CD4-positive, CD25-positive, alpha-beta regulatory T cell (primary cell): ENCODE results near the gene POLD3. TPM values are rescaled to one million over a fixed set of nuclear protein-coding genes. Genes with fewer than 3 reads are reported as not detected.
"Not testable (repeated sequence)": the region's sequence is repeated elsewhere in the genome, so short reads cannot be mapped to it uniquely, and the experiment has no call there.

Experiments
- ATAC-seq, 2 donors: fragments of 150-1000 bp; cut with Tn5 transposase; one replicate each; pipeline ENCODE4 v1.10.0; 2021; ENCODE audit warnings: low read depth in 2 of 2, moderate number of reproducible peaks in 2 of 2, moderate library complexity in 1 of 2
- DNase-seq, 3 donors: peaks; one replicate each; pipeline versions ENCODE4 v3.0.0 to v3.0.0-alpha.2; 2012 to 2022; ENCODE audit warnings: mixed read lengths in 1 of 3
- H3K27ac ChIP-seq: one replicate; pipeline ENCODE4 v1.7.0; 2013; ENCODE audit warnings: mild to moderate bottlenecking, low read length; ENCODE audit not compliant: insufficient read depth, poor library complexity, severe bottlenecking
- H3K27me3 ChIP-seq: one replicate; pipeline ENCODE4 v1.7.0; 2013; ENCODE audit warnings: low read length; ENCODE audit not compliant: control insufficient read depth, insufficient read depth
- H3K36me3 ChIP-seq: one replicate; pipeline ENCODE4 v1.7.0; 2013; ENCODE audit warnings: mild to moderate bottlenecking, low read length, moderate library complexity; ENCODE audit not compliant: control insufficient read depth, insufficient read depth
- H3K4me1 ChIP-seq: 2 replicates; pipeline ENCODE4 v1.7.0; 2013; ENCODE audit warnings: mild to moderate bottlenecking, low read length; ENCODE audit not compliant: insufficient read depth, control insufficient read depth, poor library complexity, severe bottlenecking
- H3K4me3 ChIP-seq: one replicate; pipeline ENCODE4 v1.7.0; 2013; ENCODE audit warnings: low read depth, mild to moderate bottlenecking, low read length, moderate library complexity
- H3K9me3 ChIP-seq, 2 experiments: 1 replicate in 1 of 2; 2 replicates in 1 of 2; pipeline ENCODE4 v1.7.0; 2013; ENCODE audit warnings: low read length in 2 of 2, mild to moderate bottlenecking in 1 of 2, moderate library complexity in 1 of 2; ENCODE audit not compliant: control insufficient read depth in 2 of 2
- H3K27ac Mint-ChIP-seq, 3 donors: one replicate each; pipeline ENCODE4 v1.8.0; 2020 to 2022; ENCODE audit warnings: mild to moderate bottlenecking in 3 of 3, mixed read lengths in 3 of 3, moderate library complexity in 2 of 3
- H3K27me3 Mint-ChIP-seq: one replicate; pipeline ENCODE4 v1.8.0; 2022; ENCODE audit warnings: mild to moderate bottlenecking, mixed read lengths
- H3K36me3 Mint-ChIP-seq: one replicate; pipeline ENCODE4 v1.8.0; 2020; ENCODE audit warnings: mixed read lengths
- H3K4me1 Mint-ChIP-seq, 4 donors: one replicate each; pipeline ENCODE4 v1.8.0; 2020 to 2022; ENCODE audit warnings: mixed read lengths in 4 of 4, mild to moderate bottlenecking in 1 of 4
- H3K4me3 Mint-ChIP-seq, 4 donors: one replicate each; pipeline ENCODE4 v1.8.0; 2020 to 2022; ENCODE audit warnings: mild to moderate bottlenecking in 4 of 4, mixed read lengths in 4 of 4, moderate library complexity in 3 of 4
- H3K9me3 Mint-ChIP-seq, 7 donors: one replicate each; pipeline ENCODE4 v1.8.0; 2020 to 2022; ENCODE audit warnings: mixed read lengths in 7 of 7, mild to moderate bottlenecking in 3 of 7, moderate library complexity in 2 of 7
- polyA plus RNA-seq, 4 donors: library from polyadenylated mRNA; unstranded; fragments of 300-500 nt; fragmentation: Illumina TruSeq; gene quantifications; one replicate each; pipeline ENCODE4 v1.2.3, GENCODE V29; 2021
- total RNA-seq: library from RNA; stranded (reverse); gene quantifications from one replicate; pipeline ENCODE4 v1.2.3, GENCODE V29; 2022

Gene POLD3
- total and polyA plus RNA-seq, 5 donors from 2014 or later: 11.8 to 20.1 (median 17.8) TPM

GRCh38 chr11:74575999-74576398 is 16.4 kb upstream of the POLD3 start:
- Mint-ChIP-seq H3K27ac (no peak overlapping the region), H3K36me3 (no peaks in the 10 kb centered on the region), H3K4me3 (no peak overlapping the region), H3K4me1 (peaks cover 0 to 4% (median 2%) of the 10 kb centered on the region in 4 donors), H3K9me3 (no peaks in the 10 kb centered on the region), H3K27me3 (peaks cover 18% of the 10 kb centered on the region)
- no peak for ATAC-seq
- no peak overlapping the region for H3K4me3 ChIP-seq
- DNase-seq: no peak
- H3K9me3 ChIP-seq: no peaks in the 10 kb centered on the region
- no peaks in the 10 kb centered on the region for H3K36me3 ChIP-seq
- H3K27me3 ChIP-seq: no peaks in the 10 kb centered on the region
- H3K27ac ChIP-seq: no peak overlapping the region
- H3K4me1 ChIP-seq: no peaks in the 10 kb centered on the region

GRCh38 chr11:74577181-74577580 is 15.2 kb upstream of the POLD3 start:
- no peaks in the 10 kb centered on the region for H3K36me3 Mint-ChIP-seq
- Histone ChIP-seq H3K27me3 (no peaks in the 10 kb centered on the region), H3K36me3 (no peaks in the 10 kb centered on the region), H3K4me3 (no peak overlapping the region), H3K27ac (no peak overlapping the region), H3K4me1 (no peaks in the 10 kb centered on the region), H3K9me3 (no peaks in the 10 kb centered on the region)
- H3K4me1 Mint-ChIP-seq: peaks cover 0 to 8% (median 2%) of the 10 kb centered on the region in 4 donors
- peaks cover 11% of the 10 kb centered on the region for H3K27me3 Mint-ChIP-seq
- H3K9me3 Mint-ChIP-seq: no peaks in the 10 kb centered on the region
- ATAC-seq (no peak), DNase-seq (no peak)
- no peak overlapping the region for H3K27ac Mint-ChIP-seq
- H3K4me3 Mint-ChIP-seq: no peak overlapping the region

GRCh38 chr11:74577624-74578396 is 14.6 kb upstream of the POLD3 start:
- H3K9me3 Mint-ChIP-seq: no peaks in the 10 kb centered on the region
- no peaks in the 10 kb centered on the region for H3K9me3 ChIP-seq
- DNase-seq: no peak
- ATAC-seq: no peak
- H3K4me3 ChIP-seq: no peak overlapping the region
- H3K36me3 ChIP-seq: no peaks in the 10 kb centered on the region
- H3K4me1 Mint-ChIP-seq: peaks cover 0 to 8% (median 2%) of the 10 kb centered on the region in 4 donors
- no peak overlapping the region for H3K27ac Mint-ChIP-seq
- H3K27ac ChIP-seq: no peak overlapping the region
- H3K4me3 Mint-ChIP-seq: no peak overlapping the region
- H3K36me3 Mint-ChIP-seq: no peaks in the 10 kb centered on the region
- H3K27me3 ChIP-seq: no peaks in the 10 kb centered on the region
- H3K27me3 Mint-ChIP-seq: peaks cover 11% of the 10 kb centered on the region
- no peaks in the 10 kb centered on the region for H3K4me1 ChIP-seq

DNA sequence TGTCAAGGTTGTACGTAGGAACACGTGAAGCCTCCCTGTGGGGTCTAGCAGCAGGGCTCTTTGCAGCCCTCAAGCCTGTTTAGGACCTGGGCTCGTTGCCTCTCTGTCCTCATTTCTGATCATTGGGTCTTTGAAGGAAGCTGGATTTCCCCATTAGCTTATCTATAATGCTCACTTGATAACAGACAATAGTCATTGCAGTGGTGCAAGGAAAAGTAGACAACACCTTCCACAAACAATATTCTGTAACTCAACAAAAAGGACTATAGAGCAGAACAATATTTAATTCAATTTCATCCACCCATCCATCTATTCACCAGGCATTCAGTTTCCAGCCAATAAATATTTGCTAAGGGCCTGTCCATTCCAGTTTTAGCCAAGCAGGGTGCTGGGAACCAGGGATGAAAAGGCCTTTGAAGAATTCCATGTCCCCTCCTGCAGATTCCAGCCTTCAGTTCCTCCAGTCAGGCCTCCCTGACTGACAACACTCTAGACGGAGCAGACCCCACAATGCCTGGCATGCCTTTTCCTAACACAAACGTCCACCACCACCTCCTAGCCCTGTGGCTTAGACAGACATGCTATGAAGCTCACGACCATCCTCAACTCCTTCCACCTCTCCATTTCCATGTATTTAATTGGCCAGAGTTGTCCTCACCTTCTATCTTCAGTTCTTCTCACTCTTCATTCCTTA is 12.7 kb upstream of the POLD3 start:
- DNase-seq (no peak), ATAC-seq (no peak)
- Histone ChIP-seq H3K27ac (no peak overlapping the region), H3K9me3 (no peaks in the 10 kb centered on the region), H3K27me3 (no peaks in the 10 kb centered on the region), H3K36me3 (no peaks in the 10 kb centered on the region), H3K4me3 (no peak overlapping the region), H3K4me1 (no peaks in the 10 kb centered on the region)
- peaks cover 8% of the 10 kb centered on the region for H3K27me3 Mint-ChIP-seq
- H3K4me3 Mint-ChIP-seq: no peak overlapping the region
- peaks cover 0 to 8% (median 2%) of the 10 kb centered on the region in 4 donors for H3K4me1 Mint-ChIP-seq
- no peaks in the 10 kb centered on the region for H3K36me3 Mint-ChIP-seq
- no peaks in the 10 kb centered on the region for H3K9me3 Mint-ChIP-seq
- no peak overlapping the region for H3K27ac Mint-ChIP-seq

GRCh38 chr11:74581954-74582547 is 10.3 kb upstream of the POLD3 start:
- no peaks in the 10 kb centered on the region for H3K27me3 ChIP-seq
- no peaks in the 10 kb centered on the region for H3K4me1 ChIP-seq
- H3K36me3 ChIP-seq: no peaks in the 10 kb centered on the region
- H3K9me3 Mint-ChIP-seq: no peaks in the 10 kb centered on the region
- peak overlapping the region in 1 of 3 donors; percentile 52 for H3K27ac Mint-ChIP-seq
- H3K27me3 Mint-ChIP-seq: no peaks in the 10 kb centered on the region
- no peak for ATAC-seq
- no peak overlapping the region for H3K4me3 ChIP-seq
- H3K27ac ChIP-seq: no peak overlapping the region
- no peak for DNase-seq
- H3K36me3 Mint-ChIP-seq: no peaks in the 10 kb centered on the region
- H3K4me1 Mint-ChIP-seq: peaks cover 0 to 8% (median 2%) of the 10 kb centered on the region in 4 donors
- no peaks in the 10 kb centered on the region for H3K9me3 ChIP-seq
- no peak overlapping the region for H3K4me3 Mint-ChIP-seq

- no peaks in the 10 kb centered on the region for H3K27me3 Mint-ChIP-seq
- H3K36me3 Mint-ChIP-seq: no peaks in the 10 kb centered on the region
- DNase-seq: no peak
- peaks cover 0 to 8% (median 2%) of the 10 kb centered on the region in 4 donors for H3K4me1 Mint-ChIP-seq
- Histone ChIP-seq H3K9me3 (no peaks in the 10 kb centered on the region), H3K27ac (no peak overlapping the region), H3K27me3 (no peaks in the 10 kb centered on the region), H3K36me3 (no peaks in the 10 kb centered on the region), H3K4me1 (no peaks in the 10 kb centered on the region), H3K4me3 (no peak overlapping the region)
- no peak for ATAC-seq
- H3K27ac Mint-ChIP-seq: no peak overlapping the region
- H3K4me3 Mint-ChIP-seq: no peak overlapping the region
- no peaks in the 10 kb centered on the region for H3K9me3 Mint-ChIP-seq
These were observed 9.3 kb upstream of the POLD3 start for GRCh38 chr11:74583024-74583624.

DNA sequence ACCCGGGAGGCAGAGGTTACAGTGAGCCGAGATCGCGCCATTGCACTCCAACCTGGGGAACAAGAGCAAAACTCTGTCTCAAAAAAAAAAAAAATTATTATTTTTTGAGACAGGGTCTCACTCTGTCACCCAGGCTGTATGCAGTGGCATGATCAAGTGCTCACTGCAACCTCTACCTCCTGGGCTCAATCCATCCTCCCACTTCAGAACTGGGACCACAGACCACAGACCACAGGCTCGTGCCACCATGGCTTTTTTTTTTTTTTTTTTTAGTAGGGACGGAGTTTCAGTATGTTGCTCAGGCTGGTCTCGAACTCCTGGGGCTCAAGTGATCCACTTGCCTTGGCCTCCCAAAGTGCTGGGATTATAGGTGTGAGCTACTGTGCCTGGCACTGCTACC is 1.9 kb upstream of the POLD3 start:
- not testable (repeated sequence) for ATAC-seq, H3K27ac Mint-ChIP-seq, H3K36me3 Mint-ChIP-seq, H3K4me3 ChIP-seq, H3K4me3 Mint-ChIP-seq, H3K27me3 Mint-ChIP-seq, H3K36me3 ChIP-seq, H3K9me3 ChIP-seq, H3K27me3 ChIP-seq, DNase-seq, H3K9me3 Mint-ChIP-seq, H3K27ac ChIP-seq
- peaks cover 17 to 34% (median 24%) of the 10 kb centered on the region in 4 donors for H3K4me1 Mint-ChIP-seq
- peaks cover 17% of the 10 kb centered on the region for H3K4me1 ChIP-seq
